ENCODE results near the gene HIVEP1. TPM values are rescaled to one million over a fixed set of nuclear protein-coding genes. Genes with fewer than 3 reads are reported as not detected.

Gene HIVEP1
- total RNA-seq, 1 donor from 2014 or later = 37.4 TPM

DNA sequence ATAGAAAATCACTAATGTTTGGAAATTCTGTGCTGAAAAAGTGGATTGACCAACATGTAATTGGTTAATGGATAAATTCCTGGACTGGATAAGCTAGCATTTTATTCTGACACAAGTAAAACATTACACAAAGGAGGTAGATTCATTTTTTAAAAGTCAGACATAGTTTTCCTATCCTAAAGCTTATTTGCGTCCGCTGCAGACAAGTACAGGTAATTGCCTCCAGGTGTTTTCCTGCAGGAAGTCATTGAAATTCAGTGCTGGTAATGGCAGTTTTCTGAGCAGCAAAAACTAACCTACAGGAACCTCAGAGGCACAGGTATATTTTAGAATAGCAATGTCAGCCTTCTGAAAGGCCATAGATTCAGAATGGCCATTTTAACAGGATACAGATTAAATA lies 20.0 kb upstream of the HIVEP1 start:
- TF ChIP-seq, protein P1, sequence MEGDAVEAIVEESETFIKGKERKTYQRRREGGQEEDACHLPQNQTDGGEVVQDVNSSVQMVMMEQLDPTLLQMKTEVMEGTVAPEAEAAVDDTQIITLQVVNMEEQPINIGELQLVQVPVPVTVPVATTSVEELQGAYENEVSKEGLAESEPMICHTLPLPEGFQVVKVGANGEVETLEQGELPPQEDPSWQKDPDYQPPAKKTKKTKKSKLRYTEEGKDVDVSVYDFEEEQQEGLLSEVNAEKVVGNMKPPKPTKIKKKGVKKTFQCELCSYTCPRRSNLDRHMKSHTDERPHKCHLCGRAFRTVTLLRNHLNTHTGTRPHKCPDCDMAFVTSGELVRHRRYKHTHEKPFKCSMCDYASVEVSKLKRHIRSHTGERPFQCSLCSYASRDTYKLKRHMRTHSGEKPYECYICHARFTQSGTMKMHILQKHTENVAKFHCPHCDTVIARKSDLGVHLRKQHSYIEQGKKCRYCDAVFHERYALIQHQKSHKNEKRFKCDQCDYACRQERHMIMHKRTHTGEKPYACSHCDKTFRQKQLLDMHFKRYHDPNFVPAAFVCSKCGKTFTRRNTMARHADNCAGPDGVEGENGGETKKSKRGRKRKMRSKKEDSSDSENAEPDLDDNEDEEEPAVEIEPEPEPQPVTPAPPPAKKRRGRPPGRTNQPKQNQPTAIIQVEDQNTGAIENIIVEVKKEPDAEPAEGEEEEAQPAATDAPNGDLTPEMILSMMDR (conservative IDR thresholded peaks at IDR 0.05) = no peak
- Mint-ChIP-seq H3K4me3 (no peak overlapping the region), H3K36me3 (no peaks in the 10 kb centered on the region), H3K4me1 (ENCODE audit: unreplicated experiment) (peaks cover 5% of the 10 kb centered on the region), H3K9me3 (no peaks in the 10 kb centered on the region), H3K27ac (no peak overlapping the region), H3K27me3 (no peaks in the 10 kb centered on the region)
- no peak for DNase-seq (ENCODE audit: extremely low spot score, unreplicated experiment)

GRCh38 chr6:11994875-11995461 lies 17.1 kb upstream of the HIVEP1 start:
- no peak overlapping the region for H3K4me3 Mint-ChIP-seq
- no peaks in the 10 kb centered on the region for H3K9me3 Mint-ChIP-seq
- no peak for DNase-seq (ENCODE audit: extremely low spot score, unreplicated experiment)
- no peaks in the 10 kb centered on the region for H3K27me3 Mint-ChIP-seq
- TF ChIP-seq, protein P1 (conservative IDR thresholded peaks at IDR 0.05) = no peak
- H3K4me1 Mint-ChIP-seq (ENCODE audit: unreplicated experiment) = peaks cover 5% of the 10 kb centered on the region
- no peak overlapping the region for H3K27ac Mint-ChIP-seq
- H3K36me3 Mint-ChIP-seq = no peaks in the 10 kb centered on the region

GRCh38 chr6:11996751-11997150 lies 15.4 kb upstream of the HIVEP1 start:
- no peak overlapping the region for H3K27ac Mint-ChIP-seq

GRCh38 chr6:11999246-11999645 lies 12.9 kb upstream of the HIVEP1 start:
- H3K4me3 Mint-ChIP-seq = no peak overlapping the region
- H3K9me3 Mint-ChIP-seq = no peaks in the 10 kb centered on the region
- TF ChIP-seq, protein P1 (conservative IDR thresholded peaks at IDR 0.05) = no peak
- H3K27me3 Mint-ChIP-seq = no peaks in the 10 kb centered on the region
- no peaks in the 10 kb centered on the region for H3K36me3 Mint-ChIP-seq
- no peak overlapping the region for H3K27ac Mint-ChIP-seq
- no peaks in the 10 kb centered on the region for H3K4me1 Mint-ChIP-seq (ENCODE audit: unreplicated experiment)
- DNase-seq (ENCODE audit: extremely low spot score, unreplicated experiment) = no peak

More at GRCh38 chr6:11996751-11997150, 15.4 kb upstream of the HIVEP1 start:
- TF ChIP-seq, protein P1 (conservative IDR thresholded peaks at IDR 0.05) = no peak
- Mint-ChIP-seq H3K4me3 (no peak overlapping the region), H3K36me3 (no peaks in the 10 kb centered on the region), H3K4me1 (ENCODE audit: unreplicated experiment) (peaks cover 5% of the 10 kb centered on the region), H3K27me3 (no peaks in the 10 kb centered on the region), H3K9me3 (no peaks in the 10 kb centered on the region)
- DNase-seq (ENCODE audit: extremely low spot score, unreplicated experiment) = no peak

DNA sequence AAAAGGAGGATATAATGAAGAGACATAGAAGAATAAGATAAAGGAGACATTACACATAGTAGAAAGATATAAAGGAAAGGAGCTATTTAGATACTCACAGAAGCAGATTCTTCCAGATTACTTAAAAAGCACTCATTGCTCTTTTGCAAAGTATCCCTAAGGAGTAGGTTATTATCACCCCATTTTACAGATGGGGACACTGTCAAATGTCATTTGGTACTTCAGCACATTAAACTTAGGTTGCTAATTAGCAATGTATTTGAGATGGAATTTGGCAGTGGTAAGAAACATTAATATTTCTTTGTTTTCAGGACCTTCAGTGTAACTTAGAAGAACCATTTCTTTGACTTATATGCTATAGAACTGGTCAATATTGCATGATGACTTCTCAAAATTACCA lies 11.9 kb upstream of the HIVEP1 start:
- Mint-ChIP-seq H3K36me3 (no peaks in the 10 kb centered on the region), H3K4me1 (ENCODE audit: unreplicated experiment) (no peaks in the 10 kb centered on the region), H3K27ac (no peak overlapping the region), H3K9me3 (no peaks in the 10 kb centered on the region), H3K4me3 (no peak overlapping the region), H3K27me3 (no peaks in the 10 kb centered on the region)
- no peak for DNase-seq (ENCODE audit: extremely low spot score, unreplicated experiment)
- TF ChIP-seq, protein P1 (conservative IDR thresholded peaks at IDR 0.05) = no peak
